Mucosa of descending colon (tissue), 3 donors: ENCODE results near the gene TOLLIP. TPM values are rescaled to one million over a fixed set of nuclear protein-coding genes. Genes with fewer than 3 reads are reported as not detected.

Experiments
- ATAC-seq: fragments of 200-7000 bp; cut with Tn5 transposase; one replicate; pipeline ENCODE4 v1.9.1; 2020; ENCODE audit warnings: mild to moderate bottlenecking, moderate library complexity
- DNase-seq, 3 donors: peaks; one replicate each; pipeline ENCODE4 v3.0.0-alpha.2; 2020
- H3K36me3 ChIP-seq: fragments of 200-600 bp; one replicate; pipeline ENCODE4 v1.8.0; 2021; ENCODE audit warnings: low read depth, mild to moderate bottlenecking
- H3K4me1 ChIP-seq: fragments of 200-600 bp; one replicate; pipeline ENCODE4 v1.8.0; 2021; ENCODE audit warnings: low read depth, mild to moderate bottlenecking
- H3K4me3 ChIP-seq: fragments of 200-600 bp; one replicate; pipeline ENCODE4 v1.8.0; 2021; ENCODE audit warnings: mild to moderate bottlenecking
- H3K9me3 ChIP-seq: fragments of 200-600 bp; one replicate; pipeline ENCODE4 v1.8.0; 2021; ENCODE audit warnings: mild to moderate bottlenecking
- CTCF ChIP-seq: fragments of 200-600 bp; IDR thresholded peaks from one replicate; pipeline ENCODE4 v1.8.0; 2022; ENCODE audit warnings: antibody characterized with exemption, mild to moderate bottlenecking
- intact Hi-C, 2 donors: fragments of 100-400 bp; cut with DNase I in 1 of 2; cut with micrococcal nuclease in 1 of 2; formaldehyde crosslinking; loops; one replicate each; pipeline versions ENCODE4 v1.11.0 to v1.11.1; 2022; cut with DNase I, micrococcal nuclease
- total RNA-seq, 3 donors: library from RNA; stranded (reverse); fragmentation: NEBNext Ultra II Directional in 2 of 3; extraction: Animal tissue kit (Norgen Biotek cat#: 25700) in 2 of 3; gene quantifications; one replicate each; pipeline versions ENCODE4 v1.2.1 to v1.2.4, GENCODE V29; 2021 to 2023
- donor health status: DM: no; HTN: no; CAD: no; lungs with moderate emphysema.
- donor health status: DM: no; HTN: no; CAD: no.
- donor health status: DM: no; HTN: yes; CAD: no.

TOLLIP gene
- total RNA-seq, 3 donors from 2014 or later, result 62.4 to 65.4 (median 62.5) TPM

GRCh38 chr11:1237128-1237580 lies 72.3 kb downstream of the TOLLIP start:
- DNase-seq (peak; percentile 87 to 90 (median 89)), ATAC-seq (peak; percentile 63)
- H3K4me3 ChIP-seq, result no peak overlapping the region
- H3K9me3 ChIP-seq, result no peaks in the 10 kb centered on the region
- no peak for TF ChIP-seq CTCF
- H3K36me3 ChIP-seq, result no peaks in the 10 kb centered on the region
- intact Hi-C loops, result no loop called here
- H3K4me1 ChIP-seq, result peaks cover 49% of the 10 kb centered on the region

GRCh38 chr11:1236316-1237127 lies 72.9 kb downstream of the TOLLIP start:
- ATAC-seq (no peak), DNase-seq (peak; percentile 6 to 46 (median 31))
- no peaks in the 10 kb centered on the region for H3K36me3 ChIP-seq
- H3K4me1 ChIP-seq, result peaks cover 49% of the 10 kb centered on the region
- TF ChIP-seq CTCF, result no peak
- intact Hi-C loops, result no loop called here
- H3K9me3 ChIP-seq, result no peaks in the 10 kb centered on the region
- no peak overlapping the region for H3K4me3 ChIP-seq

GRCh38 chr11:1235901-1236315 lies 73.5 kb downstream of the TOLLIP start:
- intact Hi-C loops, result no loop called here
- ATAC-seq, result no peak
- no peak overlapping the region for H3K4me3 ChIP-seq
- DNase-seq, result peak in 2 of 3 donors; percentile 34 to 46
- peaks cover 49% of the 10 kb centered on the region for H3K4me1 ChIP-seq
- no peaks in the 10 kb centered on the region for H3K9me3 ChIP-seq
- H3K36me3 ChIP-seq, result no peaks in the 10 kb centered on the region
- TF ChIP-seq CTCF, result no peak

GRCh38 chr11:1235306-1235900 lies 74.0 kb downstream of the TOLLIP start:
- intact Hi-C loops, result no loop called here
- no peak overlapping the region for H3K4me3 ChIP-seq
- H3K9me3 ChIP-seq, result no peaks in the 10 kb centered on the region
- TF ChIP-seq CTCF, result no peak
- peak; percentile 4 to 38 (median 27) for DNase-seq
- no peak for ATAC-seq
- peaks cover 49% of the 10 kb centered on the region for H3K4me1 ChIP-seq
- H3K36me3 ChIP-seq, result no peaks in the 10 kb centered on the region

DNA sequence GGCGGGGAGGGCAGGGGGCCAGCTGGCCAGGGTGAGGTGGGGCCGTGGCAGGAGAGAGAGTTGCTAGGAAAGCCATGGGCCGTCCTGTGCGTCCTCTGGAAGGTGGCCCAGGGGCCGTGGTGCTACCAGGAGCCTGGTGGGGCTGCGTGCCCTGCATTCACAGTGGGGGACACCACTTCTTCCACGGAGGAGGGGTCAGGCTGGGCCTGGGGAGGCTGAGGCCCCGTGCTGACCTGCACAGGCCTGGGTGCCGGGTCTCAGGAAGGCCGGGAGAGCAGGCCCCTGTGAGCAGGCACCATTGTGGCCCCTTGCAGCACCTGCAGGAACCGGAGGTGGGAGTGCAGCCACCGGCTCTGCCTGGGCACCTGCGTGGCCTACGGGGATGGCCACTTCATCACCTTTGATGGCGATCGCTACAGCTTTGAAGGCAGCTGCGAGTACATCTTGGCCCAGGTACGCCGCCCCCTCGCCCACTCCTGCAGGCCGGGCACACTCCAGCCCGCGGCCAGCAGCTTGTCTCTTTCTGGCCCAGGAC lies 74.6 kb downstream of the TOLLIP start:
- Histone ChIP-seq H3K4me1 (peaks cover 51% of the 10 kb centered on the region), H3K9me3 (no peaks in the 10 kb centered on the region), H3K4me3 (no peak overlapping the region), H3K36me3 (no peaks in the 10 kb centered on the region)
- DNase-seq, result peak; percentile 7 to 51 (median 31)
- no peak for TF ChIP-seq CTCF
- ATAC-seq, result no peak
- intact Hi-C loops, result no loop called here
